GM12878 (cell line): ENCODE measurements around the gene ZBTB5.

ENCODE experiments used
- ASH2L ChIP-seq: fragments of 300-600, 200-600 bp; sonication (generic); IDR thresholded peaks from 2 replicates; pipeline ENCODE4 v1.6.1; 2017; ENCODE audit warnings: low read depth, mild to moderate bottlenecking, borderline replicate concordance
- CHD1 ChIP-seq: IDR thresholded peaks from 2 replicates; pipeline ENCODE4 v1.6.1; 2012; ENCODE audit warnings: low read depth, low read length, improper control_type of control experiment
- SIX5 ChIP-seq: IDR thresholded peaks from 2 replicates; pipeline ENCODE4 v1.6.1; 2011; ENCODE audit warnings: mild to moderate bottlenecking, low read depth, low read length, moderate library complexity; ENCODE audit not compliant: severe bottlenecking
- ZNF217 ChIP-seq: fragments of 450-650 bp; IDR thresholded peaks from 2 replicates; pipeline ENCODE4 v1.6.1; 2017; ENCODE audit warnings: antibody characterized with exemption, mild to moderate bottlenecking
- TF ChIP-seq, protein P1 (sequence below): fragments of 450-650 bp; IDR thresholded peaks from 2 replicates; pipeline ENCODE4 v1.6.1; 2017; ENCODE audit warnings: antibody characterized with exemption, mild to moderate bottlenecking, moderate library complexity

DNA sequence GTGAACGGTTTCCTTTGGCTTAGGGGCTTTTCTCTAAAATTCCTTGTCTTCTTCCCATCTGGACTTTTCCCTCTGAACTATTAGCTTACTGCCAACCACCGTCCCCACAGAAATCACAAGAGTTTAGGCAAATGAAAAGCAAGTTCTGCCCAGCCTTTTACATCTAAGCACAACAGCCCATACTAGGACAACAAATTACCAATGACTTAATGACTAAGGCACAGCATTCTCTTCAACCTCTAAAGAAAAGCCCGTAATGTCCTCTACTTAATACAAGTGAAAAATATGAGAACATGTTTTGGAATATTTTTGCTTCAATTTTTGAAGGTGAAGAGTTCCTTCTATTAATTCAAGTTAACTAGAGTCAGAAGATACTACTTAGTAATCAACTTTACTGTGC is 1.2 kb downstream of the ZBTB5 start:
- TF ChIP-seq CHD1: no peak
- TF ChIP-seq, protein P1, sequence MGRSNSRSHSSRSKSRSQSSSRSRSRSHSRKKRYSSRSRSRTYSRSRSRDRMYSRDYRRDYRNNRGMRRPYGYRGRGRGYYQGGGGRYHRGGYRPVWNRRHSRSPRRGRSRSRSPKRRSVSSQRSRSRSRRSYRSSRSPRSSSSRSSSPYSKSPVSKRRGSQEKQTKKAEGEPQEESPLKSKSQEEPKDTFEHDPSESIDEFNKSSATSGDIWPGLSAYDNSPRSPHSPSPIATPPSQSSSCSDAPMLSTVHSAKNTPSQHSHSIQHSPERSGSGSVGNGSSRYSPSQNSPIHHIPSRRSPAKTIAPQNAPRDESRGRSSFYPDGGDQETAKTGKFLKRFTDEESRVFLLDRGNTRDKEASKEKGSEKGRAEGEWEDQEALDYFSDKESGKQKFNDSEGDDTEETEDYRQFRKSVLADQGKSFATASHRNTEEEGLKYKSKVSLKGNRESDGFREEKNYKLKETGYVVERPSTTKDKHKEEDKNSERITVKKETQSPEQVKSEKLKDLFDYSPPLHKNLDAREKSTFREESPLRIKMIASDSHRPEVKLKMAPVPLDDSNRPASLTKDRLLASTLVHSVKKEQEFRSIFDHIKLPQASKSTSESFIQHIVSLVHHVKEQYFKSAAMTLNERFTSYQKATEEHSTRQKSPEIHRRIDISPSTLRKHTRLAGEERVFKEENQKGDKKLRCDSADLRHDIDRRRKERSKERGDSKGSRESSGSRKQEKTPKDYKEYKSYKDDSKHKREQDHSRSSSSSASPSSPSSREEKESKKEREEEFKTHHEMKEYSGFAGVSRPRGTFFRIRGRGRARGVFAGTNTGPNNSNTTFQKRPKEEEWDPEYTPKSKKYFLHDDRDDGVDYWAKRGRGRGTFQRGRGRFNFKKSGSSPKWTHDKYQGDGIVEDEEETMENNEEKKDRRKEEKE: no peak
- no peak for TF ChIP-seq ASH2L
- TF ChIP-seq ZNF217: no peak
- TF ChIP-seq SIX5: no peak
